ENCODE measurements around the gene PIGBOS1.

GRCh38 chr15:55320963-55321362, 2.0 kb upstream of the PIGBOS1 start:
- TF ChIP-seq CTCF (IDR thresholded peaks at IDR 0.05; ENCODE audit: insufficient read depth, low read depth, low read length) (no peak), EZH2 (IDR thresholded peaks at IDR 0.05; ENCODE audit: insufficient read depth, low read length) (no peak)

Measured in astrocyte (in vitro differentiated cells and primary cell).